NCI-H128 (cell line): ENCODE measurements around the gene KANSL2.
"Not testable (repeated sequence)": the region's sequence is repeated elsewhere in the genome, so short reads cannot be mapped to it uniquely, and the experiment has no call there.

Experiments used
- DNase-seq: peaks from one replicate; lab custom pipeline; 2025; ENCODE audit not compliant: unreplicated experiment; lab: John Stamatoyannopoulos, UW

Gene KANSL2

DNA sequence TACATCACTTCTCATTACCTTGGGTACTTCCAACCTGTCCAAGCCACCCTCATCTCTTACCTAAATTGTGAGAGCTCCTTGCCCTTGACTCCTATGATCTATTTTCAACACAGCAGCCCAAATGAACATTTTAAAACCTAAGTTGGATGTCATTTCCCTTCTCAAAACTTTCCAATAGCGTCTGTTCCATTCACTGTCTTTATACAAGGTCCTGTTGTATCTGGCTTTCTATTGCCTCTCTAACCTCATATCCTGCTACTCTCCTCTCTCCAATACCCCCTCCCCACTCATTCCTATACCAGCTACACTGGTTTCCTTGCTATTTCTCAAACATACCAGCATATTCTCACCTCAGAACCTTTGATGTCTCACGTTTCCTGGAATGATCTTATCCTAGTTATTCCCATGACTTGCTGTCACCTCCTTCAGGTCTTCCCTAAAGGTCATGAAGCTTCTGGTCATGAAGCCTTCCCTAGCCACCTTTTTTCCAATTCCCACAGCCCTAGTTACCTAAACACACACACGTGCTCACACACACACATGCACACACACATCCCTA, 4.1 kb upstream of the KANSL2 start:
- DNase-seq: no peak

DNA sequence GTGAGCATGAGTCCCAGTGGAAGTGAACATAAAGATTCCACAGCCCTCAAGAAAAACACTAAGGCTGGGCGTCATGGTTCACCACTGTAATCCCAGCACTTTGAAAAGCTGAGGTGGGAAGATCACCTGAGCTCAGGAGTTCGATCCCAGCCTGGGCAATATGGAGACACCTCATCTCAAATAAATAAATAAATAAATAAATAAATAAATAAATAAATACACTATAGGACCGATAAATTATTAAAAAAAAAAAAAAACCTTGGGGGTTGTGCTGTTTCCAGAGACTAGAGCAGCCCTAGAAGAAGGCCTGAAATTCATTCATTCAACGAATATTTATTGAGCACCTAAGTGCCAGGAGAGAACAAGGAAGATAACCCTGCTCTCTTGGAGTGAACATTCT, 1.5 kb upstream of the KANSL2 start:
- DNase-seq: no peak

DNA sequence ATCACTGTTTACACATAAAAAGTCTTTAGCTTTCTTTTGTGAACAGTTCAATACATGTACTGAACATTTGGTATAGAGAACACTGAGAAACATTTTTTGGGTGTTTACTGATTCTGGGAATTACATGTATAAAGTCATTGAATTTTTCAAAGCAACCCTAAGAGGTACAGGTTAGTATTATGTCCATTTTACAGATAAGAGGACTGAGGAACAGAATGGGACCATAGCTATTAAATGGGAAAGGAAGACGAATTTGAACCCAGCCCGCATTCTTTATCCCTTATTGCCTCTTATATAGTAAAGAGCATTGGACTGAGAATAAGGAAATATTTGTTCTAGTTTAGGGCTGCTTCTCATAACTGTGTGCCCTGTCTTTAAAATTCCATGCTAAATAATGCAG, 889 bp upstream of the KANSL2 start:
- no peak for DNase-seq

DNA sequence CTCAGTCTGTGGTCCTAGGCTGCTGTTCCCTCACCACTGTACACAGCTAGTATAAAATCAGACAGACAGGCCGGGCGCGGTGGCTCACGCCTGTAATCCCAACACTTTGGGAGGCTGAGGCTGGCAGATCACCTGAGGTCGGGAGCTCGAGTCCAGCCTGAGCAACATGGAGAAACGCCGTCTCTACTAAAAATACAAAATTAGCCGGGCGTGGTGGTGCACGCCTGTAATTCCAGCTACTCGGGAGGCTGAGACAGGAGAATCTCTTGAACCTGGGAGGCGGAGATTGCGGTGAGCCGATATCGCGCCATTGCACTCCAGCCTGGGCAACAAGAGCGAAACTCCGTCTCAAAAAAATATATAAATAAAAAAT, 481 bp upstream of the KANSL2 start:
- DNase-seq: not testable (repeated sequence)

DNA sequence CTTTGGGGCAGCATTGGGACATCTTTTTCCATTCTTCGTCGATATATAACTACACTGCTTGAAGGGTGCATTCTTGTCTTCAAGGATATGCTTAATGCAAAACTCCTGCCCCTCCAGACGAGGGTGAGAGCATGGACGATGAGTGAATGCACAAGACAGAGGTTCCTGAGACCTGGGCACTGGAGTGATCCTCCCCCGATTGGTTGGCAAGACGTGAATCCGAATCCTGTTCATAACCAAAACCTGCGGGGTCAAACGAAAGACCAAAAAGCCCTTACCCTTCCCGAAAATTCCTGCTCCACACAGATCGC, 684 bp downstream of the KANSL2 start:
- DNase-seq: no peak

DNA sequence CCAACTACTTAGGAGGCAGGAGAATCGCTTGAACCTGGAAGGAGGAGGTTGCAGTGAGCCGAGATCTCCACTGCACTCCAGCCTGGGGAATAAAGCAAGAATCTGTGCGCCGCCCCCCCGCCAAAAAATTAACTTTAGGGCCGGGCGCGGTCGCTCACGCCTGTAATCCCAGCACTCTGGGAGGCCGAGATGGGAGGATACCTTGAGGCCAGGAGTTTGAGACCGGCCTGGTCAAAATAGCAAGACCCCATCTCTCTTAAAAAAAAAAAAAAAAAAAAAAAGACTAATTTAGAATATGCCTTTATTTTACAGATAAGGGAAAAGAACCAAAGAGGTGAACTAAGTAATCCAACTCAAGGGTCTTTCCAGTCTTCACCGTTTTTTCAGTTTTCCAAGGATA, 1.2 kb downstream of the KANSL2 start:
- no peak for DNase-seq

DNA sequence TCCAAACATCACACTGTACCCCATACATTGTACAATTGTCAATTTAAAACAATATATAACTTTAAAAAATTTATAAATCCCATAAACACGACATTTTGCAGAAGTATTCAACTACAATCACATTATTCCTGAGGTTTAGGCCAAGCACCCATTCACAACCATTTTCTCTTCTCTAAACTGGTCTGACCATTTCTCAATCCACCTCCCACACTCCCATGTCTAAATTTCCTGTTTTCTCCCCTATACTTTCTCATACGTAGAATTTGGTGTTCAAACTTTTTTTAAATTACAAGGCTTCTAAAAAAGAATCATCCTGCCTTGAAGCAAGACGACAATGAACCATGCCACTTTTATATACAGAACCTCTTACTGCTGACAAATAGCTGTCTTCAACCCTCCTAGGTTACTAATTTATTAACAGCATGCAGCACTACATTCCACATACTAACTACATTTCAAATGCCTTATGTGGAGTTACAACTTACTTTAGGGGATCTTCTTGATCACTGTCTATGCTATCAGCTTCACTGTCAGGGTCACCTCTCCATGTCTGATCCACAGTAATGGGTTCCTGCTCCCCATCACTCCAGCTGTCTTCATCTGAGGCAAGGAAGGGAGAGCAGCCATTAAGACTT, 3.4 kb downstream of the KANSL2 start:
- DNase-seq: no peak

DNA sequence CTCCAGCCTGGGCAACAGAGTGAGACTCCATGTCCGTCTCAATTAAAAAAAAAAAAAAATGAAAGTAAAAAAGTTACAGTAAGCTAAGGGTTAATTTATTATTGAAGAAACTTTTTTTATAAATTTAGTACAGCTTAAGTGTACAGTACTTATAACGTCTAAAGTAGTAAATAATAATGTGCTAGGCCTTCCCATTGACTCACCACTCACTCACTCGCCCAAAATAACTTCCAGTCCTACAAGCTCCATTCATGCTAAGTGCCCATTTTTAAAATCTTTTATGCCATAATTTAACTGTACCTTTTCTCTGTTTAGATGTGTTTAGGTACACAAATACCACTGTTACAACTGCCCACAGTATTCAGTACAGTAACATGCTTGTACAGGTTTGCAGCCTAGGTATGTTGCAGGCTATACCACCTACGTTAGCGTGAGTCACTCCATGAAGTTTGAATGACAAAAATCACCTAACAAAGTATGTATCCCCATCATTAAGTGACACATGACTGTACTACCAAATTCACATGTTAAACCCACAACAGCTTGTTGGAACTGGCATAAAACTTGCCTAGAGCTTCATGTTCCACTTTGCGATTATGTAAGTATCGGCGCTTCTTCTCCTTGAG, 10.7 kb downstream of the KANSL2 start:
- DNase-seq: no peak

DNA sequence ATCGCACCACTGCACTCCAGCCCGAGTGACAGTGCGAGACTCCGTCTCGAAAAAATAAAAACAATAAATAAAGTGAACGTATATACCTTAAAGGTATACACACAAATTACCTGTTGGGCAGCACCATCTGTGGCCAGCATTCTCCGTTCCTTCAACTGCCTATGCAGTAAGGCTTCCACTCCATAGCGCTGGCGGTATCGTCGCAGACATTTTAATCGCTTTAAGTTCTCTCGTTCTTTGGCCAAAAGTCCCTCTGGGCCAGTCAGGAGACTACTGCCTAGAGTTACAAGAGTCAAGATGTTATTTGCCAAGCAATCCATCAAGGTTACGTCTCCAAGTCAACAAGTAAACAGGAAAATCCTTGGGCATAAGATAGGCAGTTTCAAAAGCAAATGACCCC, 13.0 kb downstream of the KANSL2 start:
- no peak for DNase-seq

DNA sequence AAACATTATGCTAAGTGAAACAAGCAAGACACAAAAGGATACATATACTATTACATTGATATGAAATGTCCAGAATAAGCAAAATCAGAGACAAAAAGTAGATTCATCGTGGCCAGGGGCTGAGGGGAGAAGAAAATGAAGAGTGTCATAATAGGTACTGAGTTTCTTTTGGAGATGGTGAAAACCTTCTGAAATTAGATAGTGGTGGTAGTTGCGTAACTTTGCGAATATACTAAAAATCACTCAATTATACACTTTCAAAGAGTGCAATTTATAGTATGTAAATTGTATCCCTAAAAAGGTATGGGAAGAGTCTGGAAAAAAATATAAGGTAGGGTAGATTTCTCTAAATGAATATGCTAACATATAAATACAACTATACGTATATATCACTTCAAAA, 22.2 kb downstream of the KANSL2 start:
- DNase-seq: no peak

DNA sequence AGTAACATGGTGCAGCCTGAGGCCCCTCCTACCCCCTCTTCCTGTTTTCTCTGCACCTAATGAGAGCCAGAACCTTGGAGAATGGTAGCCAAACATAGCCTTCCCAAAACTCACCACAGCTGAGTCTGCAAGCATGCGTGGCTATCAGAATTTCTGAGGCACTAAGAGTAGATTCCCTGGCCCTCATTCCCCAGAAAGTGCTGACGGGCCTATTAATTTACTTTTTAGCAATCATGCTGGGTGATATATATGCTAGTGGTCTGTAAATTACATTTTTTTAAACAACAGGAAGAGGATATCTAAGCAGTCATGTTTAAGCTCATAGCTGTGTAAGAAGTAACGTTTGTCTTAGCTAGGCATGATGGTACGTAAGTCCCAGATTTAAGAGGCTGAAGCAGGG, 30.4 kb downstream of the KANSL2 start:
- no peak for DNase-seq

DNA sequence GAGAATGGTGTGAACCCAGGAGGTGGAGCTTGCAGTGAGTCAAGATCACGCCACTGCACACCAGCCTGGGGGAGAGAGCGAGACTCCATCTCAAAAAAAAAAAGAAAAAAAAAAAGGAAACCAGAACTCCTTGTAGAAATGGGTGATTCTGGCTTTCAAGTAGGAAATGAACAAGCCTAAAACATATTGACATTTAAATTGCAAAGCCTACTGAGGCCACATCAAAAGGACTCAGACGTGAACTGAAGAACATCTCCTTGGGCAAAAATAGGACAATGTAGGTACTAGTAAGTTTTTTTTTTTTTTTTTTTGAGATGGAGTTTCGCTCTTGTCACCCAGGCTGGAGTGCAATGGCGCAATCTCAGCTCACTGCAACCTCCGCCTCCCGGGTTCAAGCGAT, 36.7 kb downstream of the KANSL2 start:
- DNase-seq: not testable (repeated sequence)

DNA sequence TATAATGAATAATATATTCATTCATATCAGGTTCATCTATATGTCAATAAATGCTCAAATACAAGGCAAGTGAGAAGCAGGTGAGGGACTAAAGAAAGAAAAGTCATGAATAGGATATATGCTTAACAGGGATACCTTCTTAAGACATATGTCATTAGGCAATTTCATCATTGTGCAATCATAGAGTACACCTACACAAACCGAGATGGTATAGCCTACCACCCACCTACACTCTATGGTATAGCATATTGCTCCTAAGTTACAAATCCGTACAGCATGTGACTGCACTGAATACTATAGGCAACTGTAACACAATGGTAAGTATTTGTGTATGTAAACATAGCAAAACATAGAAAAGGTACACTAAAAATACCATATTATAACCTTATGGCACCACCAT, 39.0 kb downstream of the KANSL2 start:
- DNase-seq: no peak

DNA sequence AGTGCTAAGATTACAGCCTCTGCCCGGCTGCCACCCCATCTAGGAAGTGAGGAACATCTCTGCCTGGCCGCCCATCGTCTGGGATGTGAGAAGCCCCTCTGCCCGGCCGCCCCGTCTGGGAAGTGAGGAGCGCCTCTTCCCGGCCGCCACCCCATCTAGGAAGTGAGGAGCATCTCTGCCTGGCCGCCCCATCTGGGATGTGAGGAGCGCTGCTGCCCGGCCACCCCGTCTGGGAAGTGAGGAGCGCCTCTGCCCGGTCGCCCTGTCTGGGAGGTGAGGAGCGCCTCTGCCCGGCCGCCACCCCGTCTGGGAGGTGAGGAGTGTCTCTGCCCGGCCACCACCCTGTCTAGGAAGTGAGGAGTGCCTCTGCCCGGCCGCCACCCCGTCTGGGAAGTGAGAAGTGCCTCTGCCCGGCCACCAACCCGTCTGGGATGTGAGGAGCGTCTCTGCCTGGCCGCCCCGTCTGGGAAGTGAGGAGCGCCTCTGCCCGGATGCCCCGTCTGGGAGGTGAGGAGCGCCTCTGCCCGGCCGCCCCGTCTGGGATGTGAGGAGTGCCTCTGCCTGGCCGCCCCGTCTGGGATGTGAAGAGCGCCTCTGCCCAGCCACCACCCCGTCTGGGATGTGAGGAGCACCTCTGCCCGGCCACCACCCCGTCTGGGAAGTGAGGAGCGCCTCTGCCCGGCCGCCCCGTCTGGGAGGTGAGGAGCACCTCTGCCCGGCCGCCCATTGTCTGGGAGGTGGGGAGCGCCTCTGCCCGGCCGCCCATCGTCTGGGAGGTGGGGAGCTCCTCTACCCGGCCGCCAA, 40.1 kb downstream of the KANSL2 start:
- not testable (repeated sequence) for DNase-seq

DNA sequence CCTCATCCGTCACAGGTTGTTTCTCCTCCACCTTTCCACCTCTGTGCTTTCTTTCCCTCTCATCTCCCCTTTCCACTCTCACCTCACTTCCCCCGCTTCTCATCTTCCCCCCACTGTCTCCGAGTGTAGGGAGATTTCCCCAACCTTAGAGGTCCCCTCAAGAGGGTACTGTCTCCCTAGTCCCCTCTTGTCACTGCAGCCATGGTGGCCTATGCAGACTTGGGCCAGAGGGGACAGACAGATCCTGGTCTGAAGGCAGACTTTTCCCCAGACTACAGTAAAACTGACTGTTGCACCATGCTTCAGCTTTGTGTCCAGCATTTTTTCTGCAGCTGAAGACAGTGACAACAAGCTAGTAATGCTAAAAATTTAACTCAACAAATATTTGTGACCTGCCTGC, 41.2 kb downstream of the KANSL2 start:
- DNase-seq: no peak

DNA sequence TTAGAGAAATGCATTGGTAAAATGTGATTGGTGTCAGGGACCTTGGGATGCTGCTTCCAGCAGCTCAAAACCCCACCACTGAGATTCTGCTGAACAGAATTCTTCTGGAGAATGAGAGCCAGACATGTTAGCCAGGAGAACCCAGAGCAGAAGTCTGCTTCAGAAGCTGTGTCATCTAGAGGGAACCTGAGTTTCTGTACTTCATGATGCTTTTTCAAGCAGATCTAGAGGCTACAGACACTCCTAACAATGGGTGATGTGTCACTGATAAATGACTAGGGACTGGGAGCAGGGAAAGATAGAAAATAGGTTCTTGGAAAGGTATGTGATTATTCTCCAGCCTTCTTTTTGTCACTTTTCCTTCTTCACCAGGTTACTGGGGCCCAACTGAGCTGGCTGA, 41.6 kb downstream of the KANSL2 start:
- no peak for DNase-seq

DNA sequence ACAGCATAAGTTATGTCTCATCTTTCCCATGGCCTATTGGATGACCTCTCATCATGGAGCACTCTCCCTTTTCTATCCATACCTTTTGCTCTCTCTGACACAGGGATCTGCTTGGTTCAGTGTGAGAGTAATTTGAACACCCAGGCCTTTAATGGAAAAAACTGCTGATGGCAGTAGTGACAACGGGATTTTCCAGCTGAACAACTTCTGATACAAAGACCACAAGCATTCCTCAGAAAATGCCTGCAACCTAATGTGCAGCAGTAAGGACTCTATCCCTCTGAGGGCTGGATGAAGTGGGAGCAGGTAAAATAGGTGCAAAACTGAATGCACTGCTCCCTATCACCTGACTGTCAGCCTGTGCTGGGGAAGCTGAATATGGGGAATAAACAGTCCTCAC, 51.0 kb downstream of the KANSL2 start:
- no peak for DNase-seq

DNA sequence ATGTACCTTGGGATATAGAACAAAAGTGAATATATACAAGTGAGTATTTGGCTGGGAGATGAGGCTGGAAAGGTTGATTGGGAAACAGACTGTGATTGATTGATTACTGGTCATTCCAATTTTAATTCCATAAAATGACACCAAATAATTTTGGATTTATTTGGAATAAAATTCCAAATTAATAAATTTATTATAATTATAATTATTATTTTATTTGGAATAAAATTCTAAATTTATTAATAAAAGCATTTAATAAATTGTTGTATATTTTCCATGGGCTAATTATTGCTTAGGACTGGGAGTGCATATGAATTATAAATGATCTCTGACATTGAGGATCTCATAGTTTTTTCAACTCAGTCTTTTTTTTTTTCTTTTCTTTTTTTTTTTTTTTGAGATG, 51.7 kb downstream of the KANSL2 start:
- DNase-seq: no peak

DNA sequence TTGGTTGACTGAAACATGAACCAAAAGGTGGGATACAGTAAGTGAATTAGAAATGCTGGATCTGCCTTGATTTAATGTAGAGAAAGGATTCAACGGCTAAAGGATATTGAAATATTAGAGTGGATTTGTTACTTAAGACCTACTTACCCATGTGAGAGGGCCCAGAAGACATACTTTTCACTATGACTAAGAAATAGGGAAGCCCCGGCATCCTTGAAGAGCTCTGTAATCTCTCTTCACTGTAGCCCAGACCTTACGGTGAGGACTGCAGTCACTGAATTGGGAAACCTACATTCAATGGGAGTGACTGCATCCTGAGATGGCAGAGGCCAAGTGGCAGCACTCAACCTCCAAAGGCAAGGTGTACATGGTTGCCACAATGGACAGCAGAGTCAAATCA, 52.5 kb downstream of the KANSL2 start:
- no peak for DNase-seq

DNA sequence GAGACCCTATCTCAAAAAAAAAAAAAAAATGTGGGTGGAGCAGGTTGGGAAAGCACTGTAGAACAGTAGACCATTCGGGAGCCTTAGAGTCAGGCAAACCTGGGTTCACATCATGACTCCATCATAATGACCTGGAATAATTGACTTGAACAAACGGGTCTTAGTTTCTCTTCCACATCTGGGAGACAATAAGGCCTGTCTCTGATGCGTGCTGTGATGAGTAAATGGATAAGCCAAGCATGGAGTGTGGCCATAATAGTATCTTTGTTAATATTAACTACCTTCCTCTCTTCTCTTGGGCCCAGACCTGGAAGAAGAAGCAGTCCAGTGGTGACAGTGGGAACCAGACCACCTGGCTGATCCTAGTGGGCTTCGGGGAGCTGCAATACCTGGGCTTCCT, 54.5 kb downstream of the KANSL2 start:
- no peak for DNase-seq

DNA sequence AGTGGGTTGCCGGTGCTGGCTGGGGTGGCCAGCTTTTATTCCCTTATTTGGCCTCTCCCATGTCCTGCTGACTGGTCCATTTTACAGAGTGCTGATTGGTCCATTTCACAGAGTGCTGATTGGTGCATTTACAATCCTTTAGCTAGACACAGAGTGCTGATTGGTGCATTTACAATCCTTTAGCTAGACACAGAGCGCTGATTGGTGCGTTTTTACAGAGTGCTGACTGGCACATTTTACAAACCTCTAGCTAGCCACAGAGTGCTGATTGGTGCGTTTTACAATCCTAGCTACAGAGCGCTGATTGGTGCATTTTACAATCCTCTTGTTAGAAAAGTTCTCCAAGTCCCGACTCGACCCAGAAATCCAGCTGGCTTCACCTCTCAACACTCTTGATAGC, 59.0 kb downstream of the KANSL2 start:
- DNase-seq: not testable (repeated sequence)

DNA sequence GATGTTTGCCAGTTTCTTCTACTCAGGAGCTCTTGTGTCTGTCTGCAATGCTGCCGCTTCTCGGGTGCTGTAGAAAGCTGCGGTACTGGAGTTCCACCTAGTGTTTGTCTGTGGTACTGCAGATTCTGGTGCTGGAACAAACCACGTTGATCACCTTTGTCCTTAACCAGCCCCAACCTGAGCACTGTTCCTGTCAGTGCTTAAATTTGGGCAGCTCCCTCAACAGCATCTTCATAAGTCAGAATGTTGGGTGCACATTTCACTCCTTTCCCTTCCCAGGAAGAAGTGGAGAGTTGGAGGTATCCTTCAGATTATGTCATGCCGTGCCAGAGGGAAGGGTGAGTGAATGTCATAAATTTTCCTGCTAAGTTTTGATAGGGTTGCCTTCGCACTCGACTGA, 63.5 kb downstream of the KANSL2 start:
- DNase-seq: peak; percentile 63
